ENCODE measurements around the gene ST7. TPM values are rescaled to one million over a fixed set of nuclear protein-coding genes. Genes with fewer than 3 reads are reported as not detected.

The ST7 gene
- total RNA-seq, 1 experiment from 2014 or later = 19.6 TPM

DNA sequence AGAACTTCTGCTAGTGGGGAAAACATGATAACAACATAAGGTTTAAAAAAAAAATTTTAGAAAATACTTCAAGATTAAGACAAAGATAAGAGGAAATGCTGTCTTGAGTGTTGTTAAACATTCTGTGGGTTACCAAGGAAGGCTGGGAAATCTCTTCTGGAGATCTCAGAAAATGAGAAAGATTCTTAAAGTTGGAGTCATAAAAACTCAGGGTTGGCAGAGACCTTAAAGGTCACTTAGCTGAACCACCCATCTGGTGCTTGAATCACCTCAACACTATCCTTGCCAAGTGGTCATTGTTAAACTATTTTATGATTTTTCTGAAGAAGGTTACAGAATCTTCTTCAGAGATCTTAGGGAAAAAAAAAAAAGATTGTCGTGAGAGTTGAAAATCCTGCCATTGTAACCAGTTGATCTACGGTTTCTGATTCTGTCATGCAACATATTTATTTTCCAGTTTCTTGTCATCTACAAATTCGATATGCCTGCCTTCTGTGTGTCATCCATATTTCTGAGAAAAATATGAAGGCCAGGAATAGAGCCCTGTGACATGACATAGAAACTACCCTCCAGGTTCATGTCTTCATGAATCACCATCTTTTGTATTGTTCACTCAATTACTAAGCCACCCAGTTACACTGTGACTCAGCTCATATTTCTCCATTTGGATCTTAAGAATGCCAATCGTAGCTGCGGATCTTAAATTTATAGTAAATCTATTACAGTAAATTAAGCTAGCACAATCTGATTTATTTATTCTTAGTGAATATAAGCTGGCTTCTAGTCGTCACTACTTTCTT lies 179.2 kb downstream of the ST7 start:
- ChIA-PET POLR2A (no interaction called here), CTCF (no interaction called here)
- Histone ChIP-seq H3K27me3 (ENCODE audit: control insufficient read depth, insufficient read depth, low read length) (no peaks in the 10 kb centered on the region), H3K36me3 (ENCODE audit: control insufficient read depth, insufficient read depth, low read length) (no peaks in the 10 kb centered on the region), H3K9me3 (ENCODE audit: control insufficient read depth, insufficient read depth, low read depth, low read length) (no peaks in the 10 kb centered on the region), H3K4me1 (ENCODE audit: control insufficient read depth, insufficient read depth, low read length) (peaks cover 1% of the 10 kb centered on the region; the same call in 1 of the 2 replicates), H3K4me3 (ENCODE audit: low read depth in 2 of 2, low read length in 2 of 2) (no peak overlapping the region), H3K27ac (ENCODE audit: low read length) (no peak overlapping the region)
- TF ChIP-seq TCF7L2 (IDR thresholded peaks at IDR 0.05; ENCODE audit: low read depth, low read length) (no peak), CTCF (IDR thresholded peaks at IDR 0.05) (no peak)
- TF ChIP-seq, protein P1, sequence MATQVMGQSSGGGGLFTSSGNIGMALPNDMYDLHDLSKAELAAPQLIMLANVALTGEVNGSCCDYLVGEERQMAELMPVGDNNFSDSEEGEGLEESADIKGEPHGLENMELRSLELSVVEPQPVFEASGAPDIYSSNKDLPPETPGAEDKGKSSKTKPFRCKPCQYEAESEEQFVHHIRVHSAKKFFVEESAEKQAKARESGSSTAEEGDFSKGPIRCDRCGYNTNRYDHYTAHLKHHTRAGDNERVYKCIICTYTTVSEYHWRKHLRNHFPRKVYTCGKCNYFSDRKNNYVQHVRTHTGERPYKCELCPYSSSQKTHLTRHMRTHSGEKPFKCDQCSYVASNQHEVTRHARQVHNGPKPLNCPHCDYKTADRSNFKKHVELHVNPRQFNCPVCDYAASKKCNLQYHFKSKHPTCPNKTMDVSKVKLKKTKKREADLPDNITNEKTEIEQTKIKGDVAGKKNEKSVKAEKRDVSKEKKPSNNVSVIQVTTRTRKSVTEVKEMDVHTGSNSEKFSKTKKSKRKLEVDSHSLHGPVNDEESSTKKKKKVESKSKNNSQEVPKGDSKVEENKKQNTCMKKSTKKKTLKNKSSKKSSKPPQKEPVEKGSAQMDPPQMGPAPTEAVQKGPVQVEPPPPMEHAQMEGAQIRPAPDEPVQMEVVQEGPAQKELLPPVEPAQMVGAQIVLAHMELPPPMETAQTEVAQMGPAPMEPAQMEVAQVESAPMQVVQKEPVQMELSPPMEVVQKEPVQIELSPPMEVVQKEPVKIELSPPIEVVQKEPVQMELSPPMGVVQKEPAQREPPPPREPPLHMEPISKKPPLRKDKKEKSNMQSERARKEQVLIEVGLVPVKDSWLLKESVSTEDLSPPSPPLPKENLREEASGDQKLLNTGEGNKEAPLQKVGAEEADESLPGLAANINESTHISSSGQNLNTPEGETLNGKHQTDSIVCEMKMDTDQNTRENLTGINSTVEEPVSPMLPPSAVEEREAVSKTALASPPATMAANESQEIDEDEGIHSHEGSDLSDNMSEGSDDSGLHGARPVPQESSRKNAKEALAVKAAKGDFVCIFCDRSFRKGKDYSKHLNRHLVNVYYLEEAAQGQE (IDR thresholded peaks at IDR 0.05; ENCODE audit: insufficient read depth in 1 of 2, low read depth in 2 of 2, low read length in 1 of 2) = no peak
- in situ Hi-C loops (cut with HindIII; ENCODE audit: low pct_unique_long_range_greater_than_20kb, low sequenced_read_pairs) = no loop called here
- peak; percentile 74 for DNase-seq (ENCODE audit: low read depth, low spot score)
- intact Hi-C loops (cut with micrococcal nuclease; ENCODE audit: unreplicated experiment) = no loop called here
- no TSS peak for BruUV-seq (replicated peaks)
- peak; percentile 66; the same call in 1 of the 2 replicates for ATAC-seq

- no peaks in the 10 kb centered on the region for H3K36me3 ChIP-seq (ENCODE audit: control insufficient read depth, insufficient read depth, low read length)
- no TSS peak for BruUV-seq (replicated peaks)
- no peak overlapping the region for H3K4me3 ChIP-seq (ENCODE audit: low read depth in 2 of 2, low read length in 2 of 2)
- no peak overlapping the region for H3K27ac ChIP-seq (ENCODE audit: low read length)
- intact Hi-C loops (cut with micrococcal nuclease; ENCODE audit: unreplicated experiment) (no loop called here), in situ Hi-C loops (cut with HindIII; ENCODE audit: low pct_unique_long_range_greater_than_20kb, low sequenced_read_pairs) (no loop called here)
- no peak for DNase-seq (ENCODE audit: low read depth, low spot score)
- ATAC-seq = no peak
- TF ChIP-seq, protein P1 (IDR thresholded peaks at IDR 0.05; ENCODE audit: insufficient read depth in 1 of 2, low read depth in 2 of 2, low read length in 1 of 2) = no peak
- no peak for TF ChIP-seq POLR2AphosphoS5 (IDR thresholded peaks at IDR 0.05; ENCODE audit: low read depth, low read length)
- TF ChIP-seq CTCF (IDR thresholded peaks at IDR 0.05) = no peak
- TF ChIP-seq SIN3A (IDR thresholded peaks at IDR 0.05; ENCODE audit: borderline replicate concordance, insufficient read depth, low read depth, low read length) = no peak
- no peak for TF ChIP-seq TCF7L2 (IDR thresholded peaks at IDR 0.05; ENCODE audit: low read depth, low read length)
- no peaks in the 10 kb centered on the region for H3K27me3 ChIP-seq (ENCODE audit: control insufficient read depth, insufficient read depth, low read length)
- H3K9me3 ChIP-seq (ENCODE audit: control insufficient read depth, insufficient read depth, low read depth, low read length) = no peaks in the 10 kb centered on the region
- ChIA-PET CTCF (no interaction called here), POLR2A (no interaction called here)
- H3K4me1 ChIP-seq (ENCODE audit: control insufficient read depth, insufficient read depth, low read length) = no peaks in the 10 kb centered on the region
Observed at GRCh38 chr7:117133125-117133524, 179.8 kb downstream of the ST7 start.

All from Panc1 (cell line).